GM18502 (cell line): ENCODE measurements around the gene WDR73.

ENCODE experiments used
- ATAC-seq: cut with Tn5 transposase; IDR thresholded peaks from one replicate; pipeline ENCODE4 v1.9.1; 2021; ENCODE audit warnings: mild to moderate bottlenecking; ENCODE audit not compliant: unreplicated experiment, poor library complexity

Gene WDR73

DNA sequence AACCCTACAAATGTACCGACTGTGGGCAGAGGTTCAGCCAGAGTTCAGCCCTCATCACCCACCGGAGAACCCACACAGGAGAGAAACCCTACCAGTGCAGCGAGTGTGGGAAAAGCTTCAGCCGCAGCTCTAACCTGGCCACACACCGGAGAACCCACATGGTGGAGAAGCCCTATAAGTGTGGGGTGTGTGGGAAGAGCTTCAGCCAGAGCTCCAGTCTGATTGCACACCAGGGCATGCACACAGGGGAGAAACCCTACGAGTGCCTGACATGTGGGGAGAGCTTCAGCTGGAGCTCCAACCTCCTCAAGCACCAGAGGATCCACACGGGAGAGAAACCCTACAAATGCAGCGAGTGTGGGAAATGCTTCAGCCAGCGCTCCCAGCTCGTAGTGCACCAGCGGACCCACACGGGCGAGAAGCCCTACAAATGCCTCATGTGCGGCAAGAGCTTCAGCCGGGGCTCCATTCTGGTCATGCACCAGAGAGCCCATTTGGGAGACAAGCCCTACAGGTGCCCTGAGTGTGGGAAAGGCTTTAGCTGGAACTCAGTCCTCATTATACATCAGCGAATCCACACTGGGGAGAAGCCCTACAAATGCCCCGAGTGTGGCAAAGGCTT, 32.6 kb downstream of the WDR73 start:
- no peak for ATAC-seq

DNA sequence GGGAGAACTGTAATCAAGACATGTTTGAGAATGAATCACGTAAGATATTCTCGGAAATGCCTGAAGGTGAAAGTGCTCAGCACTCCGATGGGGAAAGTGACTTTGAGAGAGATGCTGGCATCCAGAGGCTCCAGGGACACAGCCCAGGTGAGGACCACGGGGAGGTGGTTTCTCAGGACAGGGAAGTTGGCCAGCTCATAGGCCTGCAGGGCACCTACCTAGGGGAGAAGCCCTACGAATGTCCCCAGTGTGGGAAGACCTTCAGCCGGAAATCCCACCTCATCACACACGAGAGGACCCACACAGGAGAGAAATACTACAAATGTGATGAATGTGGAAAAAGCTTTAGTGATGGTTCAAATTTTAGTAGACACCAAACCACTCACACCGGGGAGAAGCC, 33.5 kb downstream of the WDR73 start:
- ATAC-seq: no peak

- no peak for ATAC-seq
Measured at GRCh38 chr15:84616235-84616634, 37.8 kb downstream of the WDR73 start.

DNA sequence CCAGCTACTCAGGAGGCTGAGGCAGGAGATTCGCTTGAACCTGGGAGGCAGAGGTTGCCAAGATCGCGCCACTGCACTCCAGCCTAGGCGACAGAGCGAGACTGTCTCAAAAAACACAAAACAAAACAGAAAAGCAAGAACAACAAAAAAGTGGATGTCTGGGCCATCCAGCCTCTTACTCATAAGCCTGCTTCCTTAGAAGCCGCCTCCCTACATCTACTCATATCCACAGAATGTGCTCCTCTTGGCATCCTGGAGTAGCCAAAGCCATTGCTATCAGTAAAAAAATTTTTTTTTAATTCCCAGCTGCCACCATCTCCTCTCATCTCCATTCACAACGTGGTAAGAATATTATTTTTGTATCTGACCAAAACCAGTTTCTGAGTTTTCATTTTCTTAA, 42.5 kb downstream of the WDR73 start:
- no peak for ATAC-seq

DNA sequence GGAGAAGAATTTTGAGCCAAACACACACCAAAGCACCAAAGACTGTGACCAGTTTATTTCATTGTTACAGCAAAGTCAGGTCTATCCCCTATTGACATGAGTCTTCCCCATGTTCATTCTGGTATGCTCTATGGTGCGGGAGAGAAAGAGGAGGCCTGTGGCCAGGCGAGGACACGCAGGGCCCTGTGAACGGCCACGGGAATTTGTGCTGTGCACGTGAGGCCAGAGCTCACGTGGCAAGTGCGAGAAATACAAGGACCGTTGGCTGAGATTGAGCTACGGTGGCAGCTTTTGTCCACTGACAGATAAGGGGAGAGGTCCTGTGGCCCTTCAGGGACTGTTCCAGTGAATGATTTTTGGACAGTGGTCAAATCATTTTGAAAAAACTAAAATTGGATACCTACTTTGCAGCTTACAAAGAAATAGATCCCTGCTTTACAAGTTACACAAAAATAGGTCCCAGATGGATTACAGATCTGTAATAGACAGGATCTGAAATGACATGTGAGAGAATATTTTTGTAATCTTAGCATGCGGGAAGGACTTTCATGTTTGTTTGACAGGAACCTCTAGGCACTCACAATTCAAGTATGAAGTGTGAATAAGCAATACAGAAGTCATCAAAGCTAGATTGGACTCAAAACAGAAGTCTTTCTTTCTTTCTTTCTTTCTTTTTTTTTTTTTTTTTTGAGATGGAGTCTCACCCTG, 44.1 kb downstream of the WDR73 start:
- no peak for ATAC-seq

- ATAC-seq: no peak
Measured at GRCh38 chr15:84608707-84609284, 45.3 kb downstream of the WDR73 start.

DNA sequence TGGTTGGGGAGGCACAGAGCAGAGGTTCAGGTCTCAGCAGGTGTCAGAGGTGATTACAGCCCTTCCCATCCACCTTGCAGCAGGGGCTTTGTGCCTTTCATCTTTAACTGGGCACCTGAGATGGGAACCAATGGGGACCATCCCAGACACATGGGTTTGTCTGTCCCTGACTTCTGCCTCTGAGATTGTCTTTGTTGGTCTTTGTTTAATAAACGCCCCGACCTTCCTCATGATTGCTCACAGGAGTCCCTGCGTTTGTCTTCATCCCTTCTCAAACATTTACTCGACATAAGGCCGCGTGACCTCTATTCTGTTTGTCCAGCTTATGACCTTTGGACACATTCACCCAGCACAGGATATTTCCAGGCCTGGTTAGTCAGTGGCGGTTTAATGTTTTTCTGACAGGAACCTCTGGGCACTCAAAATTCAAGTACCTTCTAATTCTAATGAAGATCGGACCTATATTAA, 47.4 kb downstream of the WDR73 start:
- ATAC-seq: no peak

DNA sequence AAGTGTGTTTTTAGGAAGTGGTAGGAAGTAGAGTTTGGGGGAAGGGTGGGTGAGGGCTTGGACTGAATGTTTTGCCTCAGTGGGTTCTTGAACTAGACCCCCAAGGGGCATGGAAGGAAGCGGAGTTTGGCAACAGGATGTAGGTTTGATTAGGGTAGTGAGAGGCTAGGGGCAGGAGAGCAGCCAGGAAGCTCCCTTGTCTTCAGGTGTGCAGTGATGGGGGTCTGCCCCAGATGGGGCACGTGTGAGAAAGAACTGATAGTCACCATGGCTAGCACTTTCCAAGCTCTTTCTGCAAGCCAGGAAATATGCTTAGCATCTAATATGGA, 48.6 kb downstream of the WDR73 start:
- no peak for ATAC-seq

DNA sequence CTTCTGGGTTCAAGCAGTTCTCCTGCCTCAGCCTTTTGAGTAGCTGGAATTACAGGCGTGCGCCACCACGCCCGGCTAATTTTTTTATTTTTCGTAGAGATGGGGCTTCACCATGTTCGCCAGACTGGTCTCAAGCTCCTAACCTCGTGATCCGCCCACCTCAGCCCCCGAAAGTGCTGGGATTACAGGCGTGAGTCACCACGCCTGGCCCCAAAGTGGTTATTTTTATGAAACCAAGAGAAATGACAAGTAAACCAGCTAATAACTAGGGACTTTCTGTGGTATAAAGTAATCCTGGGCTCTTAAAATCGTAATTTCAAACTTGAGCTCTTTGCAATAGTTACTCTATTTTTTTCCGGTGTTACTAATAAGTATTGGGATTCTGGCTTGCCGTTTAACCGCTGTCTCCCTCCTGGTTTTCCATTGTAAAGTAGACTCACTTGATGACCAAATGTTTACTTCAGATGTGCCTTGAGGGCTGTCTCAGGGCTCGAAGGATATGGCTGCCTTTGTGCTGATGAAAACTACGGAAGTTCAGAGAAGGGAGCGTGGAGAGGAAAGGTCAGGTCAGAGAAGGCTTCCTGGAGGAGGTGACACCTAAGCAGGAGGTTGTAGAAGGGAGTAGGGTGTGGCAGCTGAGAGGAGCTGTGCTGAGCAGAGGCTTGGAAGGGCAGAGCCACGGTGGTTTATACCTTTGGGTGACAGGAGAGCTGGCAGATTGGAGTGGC, 49.1 kb downstream of the WDR73 start:
- ATAC-seq: no peak

DNA sequence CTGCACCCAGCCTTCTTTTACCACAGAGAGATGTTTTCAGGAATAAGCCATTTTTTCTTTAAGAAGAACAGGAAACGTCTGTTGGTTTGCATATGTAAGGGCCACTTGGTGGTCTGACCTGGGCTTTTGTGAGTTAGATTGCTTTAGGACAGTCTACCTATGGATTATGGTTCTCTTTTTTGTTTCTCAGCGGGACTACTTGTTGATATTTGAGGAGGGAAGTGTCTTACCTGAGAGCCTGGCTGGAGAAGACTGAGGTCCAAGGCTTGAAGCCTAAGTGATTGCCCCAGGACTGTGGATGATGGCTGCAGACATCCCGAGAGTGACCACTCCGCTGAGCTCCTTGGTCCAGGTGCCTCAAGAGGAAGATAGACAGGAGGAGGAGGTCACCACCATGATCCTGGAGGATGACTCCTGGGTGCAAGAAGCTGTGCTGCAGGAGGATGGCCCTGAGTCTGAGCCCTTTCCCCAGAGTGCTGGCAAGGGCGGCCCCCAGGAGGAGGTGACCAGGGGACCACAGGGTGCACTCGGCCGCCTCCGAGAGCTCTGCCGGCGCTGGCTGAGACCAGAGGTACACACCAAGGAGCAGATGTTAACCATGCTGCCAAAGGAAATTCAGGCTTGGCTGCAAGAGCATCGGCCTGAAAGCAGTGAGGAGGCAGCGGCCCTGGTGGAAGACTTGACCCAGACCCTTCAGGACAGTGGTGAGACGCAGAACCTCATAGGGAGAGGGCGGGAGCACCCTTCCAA, 50.3 kb downstream of the WDR73 start:
- ATAC-seq: no peak

- ATAC-seq: no peak
Measured at GRCh38 chr15:84601555-84601838, 52.6 kb downstream of the WDR73 start.

- peak; percentile 95 for ATAC-seq
Measured at GRCh38 chr15:84600687-84601554, 53.2 kb downstream of the WDR73 start, which contains the start of gene ZSCAN2. ZSCAN2 (plus strand) TSS chr15:84601009; CDS start chr15:84603928, 2,919 bp downstream.

- ATAC-seq: peak; percentile 23
Measured at GRCh38 chr15:84600331-84600686, 53.8 kb downstream of the WDR73 start.

DNA sequence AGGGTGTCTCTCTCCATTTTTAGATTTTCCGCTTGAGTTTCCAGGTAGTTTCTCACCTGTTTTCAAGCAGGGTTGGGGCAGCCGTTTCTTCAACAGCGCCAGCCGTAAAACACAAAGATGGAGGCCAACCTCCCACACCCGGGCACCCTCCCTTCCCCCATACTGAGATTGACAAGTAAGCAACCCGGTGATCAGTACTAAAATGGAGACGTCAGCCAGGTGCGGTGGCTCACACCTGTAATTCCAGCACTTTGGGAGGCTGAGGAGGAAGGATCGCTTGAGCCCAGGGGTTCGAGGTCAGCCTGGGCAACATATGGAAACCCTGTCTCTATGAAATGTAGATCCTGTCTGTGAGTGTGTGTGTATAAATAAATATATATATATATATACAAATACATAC, 54.2 kb downstream of the WDR73 start:
- no peak for ATAC-seq

DNA sequence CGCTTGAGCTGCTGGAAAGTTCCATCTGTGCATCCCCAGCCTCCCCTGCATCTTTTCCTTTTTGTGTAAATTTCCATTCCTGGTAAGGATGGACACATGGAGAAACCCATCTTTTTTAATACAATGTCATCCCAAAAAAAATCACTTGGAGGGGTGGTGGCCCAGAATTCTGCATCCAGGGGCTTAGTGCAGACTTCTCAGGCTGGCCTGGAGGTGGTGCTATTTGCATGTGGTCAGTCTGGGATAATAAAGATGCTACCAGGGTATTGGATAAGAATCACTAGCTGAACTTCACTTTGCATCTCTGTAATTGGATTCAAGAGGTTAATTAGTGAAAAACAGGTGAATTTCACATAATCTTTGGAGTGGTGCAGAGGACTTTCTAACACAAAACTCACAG, 55.1 kb downstream of the WDR73 start:
- ATAC-seq: no peak

DNA sequence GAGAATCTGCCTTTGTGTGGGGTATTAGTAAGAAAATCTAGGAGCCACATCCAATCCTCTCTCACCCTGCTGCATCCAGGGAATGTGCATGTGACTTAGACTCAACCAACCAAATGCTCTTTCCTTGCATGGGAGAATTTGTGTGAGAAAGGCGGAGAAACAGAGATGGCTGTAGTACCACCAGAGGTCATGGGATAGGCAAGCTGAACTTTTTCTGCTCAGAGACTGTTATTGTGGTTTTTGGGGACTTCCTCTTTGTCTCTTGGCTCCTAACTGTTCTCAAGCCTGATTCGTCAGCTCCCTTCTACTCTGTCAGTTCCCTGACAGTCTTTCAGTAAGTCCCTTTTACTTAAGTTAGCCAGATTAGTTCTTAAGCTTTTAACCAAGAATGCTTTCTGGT, 55.8 kb downstream of the WDR73 start:
- ATAC-seq: no peak

- ATAC-seq: no peak
Measured at GRCh38 chr15:84597296-84597695, 56.8 kb downstream of the WDR73 start.

- no peak for ATAC-seq
Measured at GRCh38 chr15:84595660-84596059, 58.4 kb downstream of the WDR73 start.

DNA sequence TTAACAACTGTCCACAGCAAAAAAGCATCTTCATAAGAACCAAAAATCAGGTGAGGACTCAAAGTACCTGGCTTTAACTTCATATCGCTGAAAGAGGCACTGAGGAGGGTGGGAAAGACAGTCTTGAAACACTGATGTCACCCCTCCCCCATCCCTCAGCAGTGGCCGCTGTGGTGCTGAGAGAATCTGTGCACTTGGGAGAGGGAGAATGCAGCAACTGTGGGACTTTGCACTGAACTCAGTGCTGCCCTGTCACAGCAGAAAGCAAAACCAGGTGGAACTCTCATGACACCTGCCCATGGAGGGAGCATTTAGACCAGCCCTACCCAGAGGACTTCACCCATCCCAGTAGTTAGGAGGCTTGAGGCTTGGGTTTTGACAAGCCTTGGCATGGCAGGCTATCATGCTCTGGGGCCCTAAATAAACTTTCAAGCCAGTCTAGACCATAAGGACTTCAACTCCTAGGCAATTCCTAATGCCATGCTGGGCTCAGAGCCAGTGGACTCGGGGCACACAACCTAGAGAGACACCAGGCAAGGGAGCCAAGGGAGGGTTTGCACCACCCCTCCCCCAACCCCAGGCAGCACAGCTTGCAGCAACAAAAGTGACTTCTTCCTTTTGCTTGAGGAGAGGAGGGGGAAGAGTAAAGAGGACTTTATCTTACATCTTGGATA, 59.3 kb downstream of the WDR73 start:
- no peak for ATAC-seq
